Measurements from ENCODE around the gene BCL2L15. TPM values are rescaled to one million over a fixed set of nuclear protein-coding genes. Genes with fewer than 3 reads are reported as not detected.

BCL2L15 gene
- total and polyA plus RNA-seq, 2 of the 13 experiments (the other 11 are each of a cell fraction or from before 2014, with no cell fraction given) = 0.03 to 0.27 TPM

DNA sequence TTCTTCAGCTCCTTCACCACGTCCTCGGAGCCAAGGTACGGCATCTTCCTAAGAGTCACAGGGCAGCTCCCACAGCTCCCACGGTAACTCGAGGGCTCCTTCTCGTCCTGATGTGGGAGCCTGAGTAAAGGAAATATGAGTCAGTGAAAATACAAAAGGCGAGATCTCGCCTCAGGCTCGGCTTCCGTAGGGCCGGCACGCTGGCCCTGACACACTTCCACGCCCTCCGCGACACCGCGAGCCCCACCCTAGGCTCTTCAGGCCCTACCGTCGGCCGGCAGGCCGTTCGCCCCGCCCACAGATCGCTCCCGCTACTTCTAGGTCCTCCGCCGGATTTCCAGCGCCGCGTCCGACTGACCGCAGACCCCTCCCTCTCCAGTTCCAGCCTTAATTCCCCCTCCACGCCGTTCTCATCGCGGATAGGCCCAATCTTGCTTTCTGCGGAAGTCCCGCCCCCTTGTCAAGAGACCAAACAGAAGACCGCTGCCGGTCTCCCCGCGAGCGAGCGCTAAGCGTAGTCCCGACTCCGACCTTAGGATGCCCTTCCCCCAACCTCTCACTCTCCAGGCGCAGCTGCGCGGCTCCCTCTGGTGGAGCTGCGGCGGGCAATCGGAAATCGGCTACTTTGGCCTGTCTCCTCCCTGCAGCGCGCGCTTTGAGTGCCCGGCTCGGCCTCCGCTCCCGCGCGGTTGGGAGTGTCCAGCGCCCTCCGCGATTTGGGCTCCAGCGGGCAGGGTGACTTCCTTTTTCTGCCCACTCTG, 17.5 kb upstream of the BCL2L15 start, which contains the start of the genes AP4B1 and DCLRE1B (continued):
- TF ChIP-seq, protein P1, sequence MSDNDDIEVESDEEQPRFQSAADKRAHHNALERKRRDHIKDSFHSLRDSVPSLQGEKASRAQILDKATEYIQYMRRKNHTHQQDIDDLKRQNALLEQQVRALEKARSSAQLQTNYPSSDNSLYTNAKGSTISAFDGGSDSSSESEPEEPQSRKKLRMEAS (IDR thresholded peaks at IDR 0.05) = peak; percentile 84
- TF ChIP-seq ZNF703 (CRISPR knock-in tag; IDR thresholded peaks at IDR 0.05; ENCODE audit: borderline replicate concordance) (peak; percentile 51; the same call in 1 of the 2 replicates), MTF1 (CRISPR knock-in tag; IDR thresholded peaks at IDR 0.05) (no peak), HNRNPUL1 (IDR thresholded peaks at IDR 0.05; ENCODE audit: low read depth, low read length) (no peak), CHD2 (IDR thresholded peaks at IDR 0.05; ENCODE audit: low read depth, low read length) (peak; percentile 86), ZNF737 (CRISPR knock-in tag; IDR thresholded peaks at IDR 0.05; ENCODE audit: borderline replicate concordance) (no peak), ARNTL (CRISPR knock-in tag; IDR thresholded peaks at IDR 0.05) (no peak), ISL2 (CRISPR knock-in tag; IDR thresholded peaks at IDR 0.05) (peak; percentile 22; the same call in 1 of the 2 replicates), ZNF883 (CRISPR knock-in tag; IDR thresholded peaks at IDR 0.05; ENCODE audit: not compliant biosample characterization) (peak; percentile 84), DNMT3B (CRISPR knock-in tag; conservative IDR thresholded peaks at IDR 0.05) (no peak; the same call in 1 of the 2 replicates), ZFP36L2 (CRISPR knock-in tag; IDR thresholded peaks at IDR 0.05) (no peak), MIER3 (CRISPR knock-in tag; IDR thresholded peaks at IDR 0.05; ENCODE audit: borderline replicate concordance) (peak; percentile 52; the same call in 1 of the 2 replicates), SATB2 (CRISPR knock-in tag; IDR thresholded peaks at IDR 0.05) (no peak), ZNF337 (CRISPR knock-in tag; IDR thresholded peaks at IDR 0.05; ENCODE audit: borderline replicate concordance, low read depth) (peak; percentile 88; the same call in 1 of the 2 replicates), ZNF382 (CRISPR knock-in tag; IDR thresholded peaks at IDR 0.05; ENCODE audit: borderline replicate concordance) (no peak), ZFP36L1 (CRISPR knock-in tag; IDR thresholded peaks at IDR 0.05) (0 out of 2 replicates have a peak, but pooled peaks have one; percentile 85), SIN3B (IDR thresholded peaks at IDR 0.05; ENCODE audit: low read length) (peak; percentile 88), ZNF790 (CRISPR knock-in tag; IDR thresholded peaks at IDR 0.05; ENCODE audit: borderline replicate concordance) (0 out of 2 replicates have a peak, but pooled peaks have one; percentile 33), ZNF335 (CRISPR knock-in tag; IDR thresholded peaks at IDR 0.05) (peak; percentile 80), RAD21 (CRISPR knock-in tag; IDR thresholded peaks at IDR 0.05) (peak; percentile 90), ZNF629 (CRISPR knock-in tag; conservative IDR thresholded peaks at IDR 0.05) (no peak), KDM5B (CRISPR knock-in tag; IDR thresholded peaks at IDR 0.05; ENCODE audit: borderline replicate concordance) (peak; percentile 60; the same call in 1 of the 2 replicates)
- TF ChIP-seq, protein P2, sequence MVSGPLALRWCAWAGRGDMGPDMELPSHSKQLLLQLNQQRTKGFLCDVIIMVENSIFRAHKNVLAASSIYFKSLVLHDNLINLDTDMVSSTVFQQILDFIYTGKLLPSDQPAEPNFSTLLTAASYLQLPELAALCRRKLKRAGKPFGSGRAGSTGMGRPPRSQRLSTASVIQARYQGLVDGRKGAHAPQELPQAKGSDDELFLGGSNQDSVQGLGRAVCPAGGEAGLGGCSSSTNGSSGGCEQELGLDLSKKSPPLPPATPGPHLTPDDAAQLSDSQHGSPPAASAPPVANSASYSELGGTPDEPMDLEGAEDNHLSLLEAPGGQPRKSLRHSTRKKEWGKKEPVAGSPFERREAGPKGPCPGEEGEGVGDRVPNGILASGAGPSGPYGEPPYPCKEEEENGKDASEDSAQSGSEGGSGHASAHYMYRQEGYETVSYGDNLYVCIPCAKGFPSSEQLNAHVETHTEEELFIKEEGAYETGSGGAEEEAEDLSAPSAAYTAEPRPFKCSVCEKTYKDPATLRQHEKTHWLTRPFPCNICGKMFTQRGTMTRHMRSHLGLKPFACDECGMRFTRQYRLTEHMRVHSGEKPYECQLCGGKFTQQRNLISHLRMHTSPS (CRISPR knock-in tag; IDR thresholded peaks at IDR 0.05; ENCODE audit: low read depth) = no peak
- TF ChIP-seq, protein P3, sequence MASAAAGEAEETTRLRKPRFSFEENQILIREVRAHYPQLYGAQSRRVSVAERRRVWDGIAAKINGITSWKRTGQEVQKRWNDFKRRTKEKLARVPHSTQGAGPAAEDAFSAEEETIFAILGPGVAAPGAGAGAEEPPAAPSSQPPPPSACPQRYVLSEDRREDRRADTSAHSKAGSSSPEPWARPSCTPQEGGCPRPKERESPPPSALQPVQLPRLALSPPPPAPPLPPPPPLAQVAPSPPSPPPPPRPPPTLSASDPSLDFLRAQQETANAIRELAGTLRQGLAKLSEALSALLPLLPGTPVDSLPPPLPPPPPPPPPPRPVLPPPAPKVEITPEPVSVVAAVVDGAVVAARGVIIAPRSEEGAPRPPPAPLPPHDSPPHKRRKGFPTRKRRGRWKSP (CRISPR knock-in tag; IDR thresholded peaks at IDR 0.05) = peak; percentile 95
- TF ChIP-seq, protein P4, sequence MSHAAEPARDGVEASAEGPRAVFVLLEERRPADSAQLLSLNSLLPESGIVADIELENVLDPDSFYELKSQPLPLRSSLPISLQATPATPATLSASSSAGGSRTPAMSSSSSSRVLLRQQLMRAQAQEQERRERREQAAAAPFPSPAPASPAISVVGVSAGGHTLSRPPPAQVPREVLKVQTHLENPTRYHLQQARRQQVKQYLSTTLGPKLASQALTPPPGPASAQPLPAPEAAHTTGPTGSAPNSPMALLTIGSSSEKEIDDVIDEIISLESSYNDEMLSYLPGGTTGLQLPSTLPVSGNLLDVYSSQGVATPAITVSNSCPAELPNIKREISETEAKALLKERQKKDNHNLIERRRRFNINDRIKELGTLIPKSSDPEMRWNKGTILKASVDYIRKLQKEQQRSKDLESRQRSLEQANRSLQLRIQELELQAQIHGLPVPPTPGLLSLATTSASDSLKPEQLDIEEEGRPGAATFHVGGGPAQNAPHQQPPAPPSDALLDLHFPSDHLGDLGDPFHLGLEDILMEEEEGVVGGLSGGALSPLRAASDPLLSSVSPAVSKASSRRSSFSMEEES (CRISPR knock-in tag; IDR thresholded peaks at IDR 0.05) = peak; percentile 54; the same call in 1 of the 2 replicates
- TF ChIP-seq, protein P5, sequence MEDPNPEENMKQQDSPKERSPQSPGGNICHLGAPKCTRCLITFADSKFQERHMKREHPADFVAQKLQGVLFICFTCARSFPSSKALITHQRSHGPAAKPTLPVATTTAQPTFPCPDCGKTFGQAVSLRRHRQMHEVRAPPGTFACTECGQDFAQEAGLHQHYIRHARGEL (CRISPR knock-in tag; IDR thresholded peaks at IDR 0.05) = no peak

Data from HepG2 (cell line).